WERI-Rb-1 (cell line): ENCODE results near the gene MSH3.
A peak's percentile ranks its signal among the peaks of the same experiment; 100 is the strongest.

Experiments used
- DNase-seq: peaks from one replicate; pipeline ENCODE4 v3.0.0-alpha.2; 2020
- H3K27ac ChIP-seq: fragments of 250-450 bp; sonication (Bioruptor Pico); 2 replicates; pipeline ENCODE4 v1.5.1; 2020; ENCODE audit warnings: mild to moderate bottlenecking, moderate library complexity
- H3K27me3 ChIP-seq: fragments of 250-450 bp; sonication (Bioruptor Pico); 2 replicates; pipeline ENCODE4 v1.5.1; 2021; ENCODE audit warnings: mild to moderate bottlenecking, low read depth, moderate library complexity; ENCODE audit not compliant: insufficient read depth, severe bottlenecking
- H3K36me3 ChIP-seq: fragments of 250-450 bp; sonication (Bioruptor Pico); 2 replicates; pipeline ENCODE4 v1.5.1; 2020; ENCODE audit warnings: mild to moderate bottlenecking, moderate library complexity
- H3K4me3 ChIP-seq: 2 replicates; pipeline ENCODE4 v1.5.1; 2011; ENCODE audit warnings: low read depth, mild to moderate bottlenecking, control low read depth, low read length
- H3K9me3 ChIP-seq: fragments of 250-450 bp; sonication (Bioruptor Pico); 2 replicates; pipeline ENCODE4 v1.5.1; 2021; ENCODE audit warnings: mild to moderate bottlenecking, moderate library complexity; ENCODE audit not compliant: severe bottlenecking
- TF ChIP-seq, protein P1 (sequence below): IDR thresholded peaks from 2 replicates; pipeline ENCODE4 v1.5.1; 2011; ENCODE audit warnings: low read depth, mild to moderate bottlenecking, control low read depth, inconsistent platforms, low read length

The MSH3 gene

DNA sequence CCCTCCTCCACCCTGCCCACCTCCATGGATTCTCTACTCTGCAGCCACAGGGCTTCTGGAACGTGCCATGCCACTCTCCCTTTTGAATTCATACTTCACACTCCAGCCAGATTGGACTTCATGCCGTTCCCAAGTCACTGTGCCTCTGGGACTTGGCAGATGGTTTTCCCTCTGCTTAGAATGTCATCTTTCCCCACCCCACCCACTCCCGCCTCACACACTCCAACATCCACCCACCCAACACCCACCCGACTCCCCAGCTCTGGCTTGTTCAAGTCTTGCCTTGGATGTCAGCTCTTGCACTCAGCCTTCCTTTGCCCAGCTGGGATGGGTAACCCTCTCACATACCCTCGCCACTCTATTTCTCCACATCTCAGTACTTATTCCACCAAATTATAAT, 142.4 kb downstream of the MSH3 start:
- Histone ChIP-seq H3K36me3 (peaks cover 9% of the 10 kb centered on the region), H3K9me3 (no peaks in the 10 kb centered on the region), H3K4me3 (no peak overlapping the region), H3K27me3 (no peaks in the 10 kb centered on the region), H3K27ac (peak overlapping the region; percentile 75)
- TF ChIP-seq, protein P1, sequence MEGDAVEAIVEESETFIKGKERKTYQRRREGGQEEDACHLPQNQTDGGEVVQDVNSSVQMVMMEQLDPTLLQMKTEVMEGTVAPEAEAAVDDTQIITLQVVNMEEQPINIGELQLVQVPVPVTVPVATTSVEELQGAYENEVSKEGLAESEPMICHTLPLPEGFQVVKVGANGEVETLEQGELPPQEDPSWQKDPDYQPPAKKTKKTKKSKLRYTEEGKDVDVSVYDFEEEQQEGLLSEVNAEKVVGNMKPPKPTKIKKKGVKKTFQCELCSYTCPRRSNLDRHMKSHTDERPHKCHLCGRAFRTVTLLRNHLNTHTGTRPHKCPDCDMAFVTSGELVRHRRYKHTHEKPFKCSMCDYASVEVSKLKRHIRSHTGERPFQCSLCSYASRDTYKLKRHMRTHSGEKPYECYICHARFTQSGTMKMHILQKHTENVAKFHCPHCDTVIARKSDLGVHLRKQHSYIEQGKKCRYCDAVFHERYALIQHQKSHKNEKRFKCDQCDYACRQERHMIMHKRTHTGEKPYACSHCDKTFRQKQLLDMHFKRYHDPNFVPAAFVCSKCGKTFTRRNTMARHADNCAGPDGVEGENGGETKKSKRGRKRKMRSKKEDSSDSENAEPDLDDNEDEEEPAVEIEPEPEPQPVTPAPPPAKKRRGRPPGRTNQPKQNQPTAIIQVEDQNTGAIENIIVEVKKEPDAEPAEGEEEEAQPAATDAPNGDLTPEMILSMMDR: no peak
- DNase-seq: peak; percentile 71

DNA sequence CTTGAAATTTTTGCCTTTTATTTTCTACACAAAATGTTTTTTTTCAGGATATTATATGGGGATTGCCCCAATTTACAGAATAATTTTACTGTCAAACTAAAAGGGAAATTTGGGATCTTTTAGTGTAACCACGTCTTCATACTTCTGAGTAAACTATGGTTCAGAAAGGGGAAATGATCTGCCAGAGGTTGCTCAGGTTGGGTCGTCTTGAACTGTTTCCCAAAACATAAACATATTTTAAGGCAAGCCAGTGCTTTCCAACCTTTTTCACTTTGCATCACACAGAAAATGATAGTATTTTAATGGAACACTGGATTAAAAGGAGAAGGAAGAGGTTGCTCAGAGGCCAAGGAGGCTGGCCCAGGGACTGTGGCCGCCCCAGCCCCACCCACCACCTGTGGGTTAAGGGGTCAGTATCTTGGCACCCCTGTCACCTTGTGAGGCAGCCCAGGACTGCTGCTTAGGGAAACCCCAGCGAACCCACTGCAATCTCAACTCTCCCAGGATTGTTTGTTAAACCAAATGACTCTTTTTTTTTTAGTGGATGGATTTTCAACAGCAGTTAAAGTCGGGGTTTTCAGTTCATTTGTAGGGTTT, 143.1 kb downstream of the MSH3 start:
- H3K36me3 ChIP-seq: peaks cover 9% of the 10 kb centered on the region
- peak; percentile 18 for DNase-seq
- TF ChIP-seq, protein P1: no peak

DNA sequence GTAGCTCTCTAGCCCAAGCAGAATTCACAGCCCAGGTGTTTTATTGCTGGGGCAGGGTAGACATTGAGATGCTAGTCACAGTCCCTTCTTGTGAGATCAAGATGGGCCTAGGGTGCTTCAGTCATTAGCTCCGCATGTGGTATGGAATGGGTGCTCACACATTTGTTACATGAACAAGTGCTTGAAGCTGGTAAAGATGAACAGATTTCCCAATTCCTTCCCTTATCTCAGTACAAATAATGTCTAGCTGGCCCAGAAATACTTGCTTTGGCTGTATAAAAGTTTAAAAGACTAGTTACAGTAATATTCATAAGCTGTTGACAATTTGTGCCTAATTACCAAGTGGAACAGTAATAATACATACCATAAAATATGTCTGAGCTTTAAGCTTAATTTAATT, 143.7 kb downstream of the MSH3 start:
- TF ChIP-seq, protein P1: no peak

More for the DNA sequence above, 143.1 kb downstream of the MSH3 start:
- Histone ChIP-seq H3K9me3 (no peaks in the 10 kb centered on the region), H3K4me3 (no peak overlapping the region), H3K27me3 (no peaks in the 10 kb centered on the region), H3K27ac (peak overlapping the region; percentile 75)

DNA sequence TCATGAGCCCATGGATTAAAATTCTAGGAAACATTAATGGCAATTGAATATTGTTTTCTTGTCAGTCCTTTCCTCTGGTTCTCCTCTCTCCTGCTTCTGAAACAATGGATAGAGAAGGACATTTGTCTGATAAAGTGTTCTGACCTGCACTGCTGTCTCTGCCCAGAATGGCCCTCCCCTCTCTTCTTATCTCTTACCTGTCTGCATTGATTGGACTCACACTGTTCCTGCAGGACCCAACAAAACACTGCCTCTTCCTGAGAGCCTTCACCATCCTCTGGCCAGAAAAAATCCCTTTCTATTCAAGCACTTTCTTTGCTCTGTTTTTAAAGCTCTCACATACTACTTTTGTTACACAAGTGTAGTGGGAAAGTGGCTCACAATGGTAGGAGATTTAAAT, 144.2 kb downstream of the MSH3 start:
- Histone ChIP-seq H3K27ac (no peak overlapping the region), H3K27me3 (no peaks in the 10 kb centered on the region), H3K4me3 (no peak overlapping the region), H3K36me3 (no peaks in the 10 kb centered on the region; the same call in 1 of the 2 replicates), H3K9me3 (no peaks in the 10 kb centered on the region)
- DNase-seq: no peak
- TF ChIP-seq, protein P1: no peak

More for the DNA sequence above, 143.7 kb downstream of the MSH3 start:
- Histone ChIP-seq H3K27me3 (no peaks in the 10 kb centered on the region), H3K27ac (peak overlapping the region; percentile 75; the same call in 1 of the 2 replicates), H3K4me3 (no peak overlapping the region), H3K36me3 (peaks cover 4% of the 10 kb centered on the region), H3K9me3 (no peaks in the 10 kb centered on the region)
- no peak for DNase-seq

DNA sequence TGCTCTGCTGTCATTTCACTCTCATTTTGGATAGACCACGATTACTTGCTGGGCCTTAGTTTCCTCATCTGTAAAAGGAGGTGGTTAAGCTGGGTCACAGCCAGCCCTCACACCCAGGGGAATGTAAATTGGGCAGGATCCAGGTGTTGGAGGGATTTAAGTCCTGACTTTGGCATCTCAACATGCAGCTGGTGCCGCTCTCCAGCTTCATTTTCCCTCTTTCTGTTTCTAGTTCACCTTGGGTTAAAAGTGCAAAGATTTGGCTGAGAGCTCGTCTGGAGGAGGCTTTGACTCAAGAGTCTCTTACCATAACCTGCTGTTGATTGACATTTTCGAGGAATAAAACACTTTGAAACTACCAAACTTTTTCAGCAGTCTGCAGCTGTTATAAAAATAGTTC, 144.6 kb downstream of the MSH3 start:
- TF ChIP-seq, protein P1: no peak
- no peak for DNase-seq
- Histone ChIP-seq H3K4me3 (no peak overlapping the region), H3K27ac (no peak overlapping the region), H3K9me3 (no peaks in the 10 kb centered on the region), H3K36me3 (no peaks in the 10 kb centered on the region; the same call in 1 of the 2 replicates), H3K27me3 (no peaks in the 10 kb centered on the region)

DNA sequence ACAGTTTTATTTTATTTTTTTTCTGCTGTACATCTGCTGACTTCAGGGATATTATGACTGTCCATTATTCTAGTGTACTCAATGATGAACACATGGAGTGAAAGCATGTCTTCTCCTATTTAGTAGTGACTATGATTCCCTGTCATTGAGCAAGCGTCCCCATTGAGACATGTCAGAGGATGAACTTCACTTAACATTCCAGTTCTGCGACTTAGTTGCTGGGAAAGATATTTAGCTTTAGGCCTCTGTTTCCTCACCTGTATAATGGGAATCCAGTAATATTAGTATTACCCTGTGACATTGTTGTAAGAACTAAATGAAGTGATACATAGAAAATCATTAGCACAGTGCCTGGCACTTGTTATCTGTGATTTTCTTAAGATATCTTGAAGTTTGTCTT, 145.1 kb downstream of the MSH3 start:
- Histone ChIP-seq H3K9me3 (no peaks in the 10 kb centered on the region), H3K27ac (no peak overlapping the region), H3K36me3 (no peaks in the 10 kb centered on the region; the same call in 1 of the 2 replicates), H3K27me3 (no peaks in the 10 kb centered on the region), H3K4me3 (no peak overlapping the region)
- DNase-seq: no peak
- TF ChIP-seq, protein P1: no peak
